CD8-positive, alpha-beta memory T cell (primary cell): ENCODE measurements around the gene MAP3K19. TPM values are rescaled to one million over a fixed set of nuclear protein-coding genes. Genes with fewer than 3 reads are reported as not detected.
"Not testable (repeated sequence)": the region's sequence is repeated elsewhere in the genome, so short reads cannot be mapped to it uniquely, and the experiment has no call there.

Source experiments
- CTCF ChIA-PET: fragments of 350-600 bp; sonication (Branson Sonifier 250); formaldehyde crosslinking; loops from one replicate; lab custom pipeline; 2021; ENCODE audit warnings: antibody characterized with exemption; lab: Charles Lee
- POLR2A ChIA-PET: fragments of 350-600 bp; sonication (Branson Sonifier 250); formaldehyde crosslinking; loops from one replicate; lab custom pipeline; 2021; ENCODE audit warnings: antibody characterized with exemption; lab: Charles Lee
- DNase-seq, 5 donors: peaks; one replicate each; pipeline versions ENCODE4 v3.0.0 to v3.0.0-alpha.2; 2020 to 2022; ENCODE audit warnings: mixed read lengths in 1 of 5
- H3K27ac ChIP-seq: one replicate; pipeline ENCODE4 v1.7.0; 2013; ENCODE audit warnings: low read depth, mild to moderate bottlenecking, low read length, moderate library complexity
- H3K27me3 ChIP-seq: 2 replicates; pipeline ENCODE4 v1.7.0; 2013; ENCODE audit warnings: low read length, mild to moderate bottlenecking; ENCODE audit not compliant: insufficient read depth, poor library complexity, severe bottlenecking
- H3K36me3 ChIP-seq: 2 replicates; pipeline ENCODE4 v1.7.0; 2013; ENCODE audit warnings: mild to moderate bottlenecking, low read length, moderate library complexity; ENCODE audit not compliant: insufficient read depth
- H3K4me1 ChIP-seq: 2 replicates; pipeline ENCODE4 v1.7.0; 2013; ENCODE audit warnings: mild to moderate bottlenecking, low read length, moderate library complexity; ENCODE audit not compliant: insufficient read depth
- H3K4me3 ChIP-seq: 2 replicates; pipeline ENCODE4 v1.7.0; 2013; ENCODE audit warnings: mild to moderate bottlenecking, low read length
- H3K9me3 ChIP-seq: 2 replicates; pipeline ENCODE4 v1.7.0; 2013; ENCODE audit warnings: mild to moderate bottlenecking, low read length
- H3K27ac Mint-ChIP-seq, 8 donors: one replicate each; pipeline ENCODE4 v1.8.0; 2020 to 2021; ENCODE audit warnings: mixed read lengths in 8 of 8, mild to moderate bottlenecking in 6 of 8, inconsistent platforms in 3 of 8, moderate library complexity in 3 of 8
- H3K27me3 Mint-ChIP-seq, 2 donors: one replicate each; pipeline ENCODE4 v1.8.0; 2020 to 2021; ENCODE audit warnings: mixed read lengths in 2 of 2, mild to moderate bottlenecking in 1 of 2, moderate library complexity in 1 of 2
- H3K36me3 Mint-ChIP-seq, 3 donors: one replicate each; pipeline ENCODE4 v1.8.0; 2020 to 2021; ENCODE audit warnings: mixed read lengths in 3 of 3, inconsistent platforms in 1 of 3, mild to moderate bottlenecking in 1 of 3
- H3K4me1 Mint-ChIP-seq, 3 donors: one replicate each; pipeline ENCODE4 v1.8.0; 2020 to 2021; ENCODE audit warnings: mixed read lengths in 3 of 3, inconsistent platforms in 1 of 3, mild to moderate bottlenecking in 1 of 3
- H3K4me3 Mint-ChIP-seq, 7 donors: one replicate each; pipeline ENCODE4 v1.8.0; 2020 to 2021; ENCODE audit warnings: mixed read lengths in 7 of 7, mild to moderate bottlenecking in 6 of 7, moderate library complexity in 4 of 7, inconsistent platforms in 2 of 7
- H3K9me3 Mint-ChIP-seq, 5 donors: one replicate each; pipeline ENCODE4 v1.8.0; 2020 to 2022; ENCODE audit warnings: mixed read lengths in 5 of 5, mild to moderate bottlenecking in 3 of 5, moderate library complexity in 2 of 5, inconsistent platforms in 1 of 5
- polyA plus RNA-seq: library from polyadenylated mRNA; unstranded; fragments of 300-500 nt; fragmentation: Illumina TruSeq; gene quantifications from one replicate; pipeline ENCODE4 v1.2.3, GENCODE V29; 2021
- total RNA-seq, 2 experiments: library from RNA; stranded (reverse); gene quantifications; one replicate each; pipeline ENCODE4 v1.2.3, GENCODE V29; 2021

The MAP3K19 gene
- total and polyA plus RNA-seq, 3 experiments from 2014 or later: not detected

- CTCF ChIA-PET: no interaction called here
- POLR2A ChIA-PET: no interaction called here
Observed at GRCh38 chr2:134976074-134976702, 71.1 kb downstream of the MAP3K19 start.

GRCh38 chr2:134975281-134976009 lies 71.8 kb downstream of the MAP3K19 start:
- CTCF ChIA-PET: interaction anchor here (1.4 kb wide), 1 partner anchor 19 kb away, joined by 3 read pairs; no protein-coding TSS in a partner anchor
- Histone ChIP-seq H3K4me3 (no peak overlapping the region), H3K4me1 (no peaks in the 10 kb centered on the region), H3K36me3 (no peaks in the 10 kb centered on the region), H3K27ac (no peak overlapping the region), H3K9me3 (peaks cover 13% of the 10 kb centered on the region), H3K27me3 (no peaks in the 10 kb centered on the region)
- H3K36me3 Mint-ChIP-seq: peaks cover 3 to 35% (median 7%) of the 10 kb centered on the region in 3 donors
- no peak overlapping the region for H3K27ac Mint-ChIP-seq
- POLR2A ChIA-PET: no interaction called here
- peaks cover 9 to 24% of the 10 kb centered on the region in 2 donors for H3K27me3 Mint-ChIP-seq
- H3K4me3 Mint-ChIP-seq: no peak overlapping the region
- peaks cover 19 to 35% (median 31%) of the 10 kb centered on the region in 5 donors for H3K9me3 Mint-ChIP-seq
- H3K4me1 Mint-ChIP-seq: peaks cover 0 to 4% (median 0%) of the 10 kb centered on the region in 3 donors
- no peak for DNase-seq

More at GRCh38 chr2:134976074-134976702, 71.1 kb downstream of the MAP3K19 start:
- peaks cover 0 to 4% (median 0%) of the 10 kb centered on the region in 3 donors for H3K4me1 Mint-ChIP-seq
- DNase-seq: no peak
- H3K27ac Mint-ChIP-seq: no peak overlapping the region
- no peaks in the 10 kb centered on the region for H3K4me1 ChIP-seq
- H3K4me3 ChIP-seq: no peak overlapping the region
- H3K36me3 ChIP-seq: no peaks in the 10 kb centered on the region
- H3K9me3 ChIP-seq: peaks cover 13% of the 10 kb centered on the region
- peaks cover 19 to 33% (median 30%) of the 10 kb centered on the region in 5 donors for H3K9me3 Mint-ChIP-seq
- peaks cover 3 to 39% (median 7%) of the 10 kb centered on the region in 3 donors for H3K36me3 Mint-ChIP-seq
- H3K27me3 Mint-ChIP-seq: peaks cover 9 to 27% of the 10 kb centered on the region in 2 donors
- no peak overlapping the region for H3K27ac ChIP-seq
- H3K4me3 Mint-ChIP-seq: no peak overlapping the region
- H3K27me3 ChIP-seq: no peaks in the 10 kb centered on the region

GRCh38 chr2:134973241-134974138 lies 73.8 kb downstream of the MAP3K19 start:
- no peaks in the 10 kb centered on the region for H3K4me1 ChIP-seq
- POLR2A ChIA-PET: no interaction called here
- CTCF ChIA-PET: no interaction called here
- peaks cover 19 to 43% (median 31%) of the 10 kb centered on the region in 5 donors for H3K9me3 Mint-ChIP-seq
- no peaks in the 10 kb centered on the region for H3K36me3 ChIP-seq
- no peak overlapping the region for H3K4me3 Mint-ChIP-seq
- H3K4me1 Mint-ChIP-seq: peaks cover 0 to 4% (median 0%) of the 10 kb centered on the region in 3 donors
- no peak overlapping the region for H3K4me3 ChIP-seq
- peaks cover 13% of the 10 kb centered on the region for H3K9me3 ChIP-seq
- H3K27ac ChIP-seq: no peak overlapping the region
- no peak for DNase-seq
- no peaks in the 10 kb centered on the region for H3K27me3 ChIP-seq
- H3K27ac Mint-ChIP-seq: no peak overlapping the region
- H3K36me3 Mint-ChIP-seq: peaks cover 3 to 37% (median 7%) of the 10 kb centered on the region in 3 donors
- H3K27me3 Mint-ChIP-seq: peaks cover 8 to 9% of the 10 kb centered on the region in 2 donors

GRCh38 chr2:134967166-134967565 lies 80.1 kb downstream of the MAP3K19 start:
- not testable (repeated sequence) for H3K4me3 Mint-ChIP-seq

GRCh38 chr2:134957477-134957876 lies 89.8 kb downstream of the MAP3K19 start:
- POLR2A ChIA-PET: no interaction called here
- H3K27ac Mint-ChIP-seq: no peak overlapping the region
- H3K36me3 ChIP-seq: peaks cover 41% of the 10 kb centered on the region

More at GRCh38 chr2:134967166-134967565, 80.1 kb downstream of the MAP3K19 start:
- H3K4me1 Mint-ChIP-seq, DNase-seq, H3K27ac ChIP-seq, H3K27me3 ChIP-seq, CTCF ChIA-PET, H3K4me1 ChIP-seq, POLR2A ChIA-PET, H3K36me3 ChIP-seq, H3K27ac Mint-ChIP-seq, H3K27me3 Mint-ChIP-seq, H3K9me3 ChIP-seq, H3K4me3 ChIP-seq: not testable (repeated sequence)
- peaks cover 0 to 13% (median 0%) of the 10 kb centered on the region in 3 donors for H3K36me3 Mint-ChIP-seq
- peaks cover 3 to 17% (median 11%) of the 10 kb centered on the region in 5 donors for H3K9me3 Mint-ChIP-seq

GRCh38 chr2:134955744-134956143 lies 91.5 kb downstream of the MAP3K19 start:
- H3K9me3 Mint-ChIP-seq: no peaks in the 10 kb centered on the region
- no peak overlapping the region for H3K27ac Mint-ChIP-seq
- CTCF ChIA-PET: interaction anchor here (1.8 kb wide), 1 partner anchor 842 kb away, joined by 5 read pairs; no protein-coding TSS in a partner anchor
- H3K9me3 ChIP-seq: no peaks in the 10 kb centered on the region
- POLR2A ChIA-PET: no interaction called here
- H3K4me3 Mint-ChIP-seq: no peak overlapping the region
- H3K4me3 ChIP-seq: no peak overlapping the region
- H3K36me3 Mint-ChIP-seq: peaks cover 0 to 73% (median 17%) of the 10 kb centered on the region in 3 donors
- no peaks in the 10 kb centered on the region for H3K27me3 ChIP-seq
- H3K27ac ChIP-seq: no peak overlapping the region
- no peaks in the 10 kb centered on the region for H3K27me3 Mint-ChIP-seq
- H3K36me3 ChIP-seq: peaks cover 51% of the 10 kb centered on the region
- H3K4me1 ChIP-seq: no peaks in the 10 kb centered on the region
- no peak for DNase-seq
- peaks cover 2 to 25% (median 11%) of the 10 kb centered on the region in 3 donors for H3K4me1 Mint-ChIP-seq

More at GRCh38 chr2:134957477-134957876, 89.8 kb downstream of the MAP3K19 start:
- H3K27ac ChIP-seq: no peak overlapping the region
- Mint-ChIP-seq H3K9me3 (no peaks in the 10 kb centered on the region), H3K4me3 (no peak overlapping the region), H3K4me1 (peaks cover 2 to 19% (median 4%) of the 10 kb centered on the region in 3 donors), H3K27me3 (no peaks in the 10 kb centered on the region), H3K36me3 (peaks cover 0 to 58% (median 17%) of the 10 kb centered on the region in 3 donors)
- no peaks in the 10 kb centered on the region for H3K9me3 ChIP-seq
- H3K4me3 ChIP-seq: no peak overlapping the region
- H3K4me1 ChIP-seq: no peaks in the 10 kb centered on the region
- DNase-seq: no peak
- CTCF ChIA-PET: interaction anchor here (1.1 kb wide), 1 partner anchor 18 kb away, joined by 3 read pairs; no protein-coding TSS in a partner anchor
- no peaks in the 10 kb centered on the region for H3K27me3 ChIP-seq

- POLR2A ChIA-PET: no interaction called here
- no peaks in the 10 kb centered on the region for H3K9me3 Mint-ChIP-seq
- Histone ChIP-seq H3K27me3 (no peaks in the 10 kb centered on the region), H3K27ac (no peak overlapping the region), H3K4me1 (peaks cover 5% of the 10 kb centered on the region), H3K4me3 (no peak overlapping the region), H3K9me3 (no peaks in the 10 kb centered on the region), H3K36me3 (peaks cover 55% of the 10 kb centered on the region)
- no peaks in the 10 kb centered on the region for H3K27me3 Mint-ChIP-seq
- H3K4me3 Mint-ChIP-seq: no peak overlapping the region
- CTCF ChIA-PET: no interaction called here
- no peak for DNase-seq
- peaks cover 10 to 34% (median 25%) of the 10 kb centered on the region in 3 donors for H3K4me1 Mint-ChIP-seq
- H3K27ac Mint-ChIP-seq: peak overlapping the region in 3 of 8 donors; percentile 46 to 76 (median 72)
- H3K36me3 Mint-ChIP-seq: peaks cover 0 to 86% (median 13%) of the 10 kb centered on the region in 3 donors
Observed at GRCh38 chr2:134954065-134954464, 93.2 kb downstream of the MAP3K19 start.
